Measurements from ENCODE around the gene TENM4.

TENM4 gene

GRCh38 chr11:79117488-79117887 lies 323.3 kb downstream of the TENM4 start:
- no peak for TF ChIP-seq CTCF (IDR thresholded peaks at IDR 0.05; ENCODE audit: borderline replicate concordance, insufficient read depth, low read depth, low read length)
- no peak overlapping the region for H3K4me3 ChIP-seq (ENCODE audit: low read depth, low read length)

GRCh38 chr11:79116600-79116999 lies 324.2 kb downstream of the TENM4 start:
- no peak for TF ChIP-seq CTCF (IDR thresholded peaks at IDR 0.05; ENCODE audit: borderline replicate concordance, insufficient read depth, low read depth, low read length)
- H3K4me3 ChIP-seq (ENCODE audit: low read depth, low read length), result no peak overlapping the region

- TF ChIP-seq CTCF (IDR thresholded peaks at IDR 0.05; ENCODE audit: borderline replicate concordance, insufficient read depth, low read depth, low read length), result no peak
- no peak overlapping the region for H3K4me3 ChIP-seq (ENCODE audit: low read depth, low read length)
These were observed 327.7 kb downstream of the TENM4 start for GRCh38 chr11:79113054-79113690.

- no peak overlapping the region for H3K4me3 ChIP-seq (ENCODE audit: low read depth, low read length)
- TF ChIP-seq CTCF (IDR thresholded peaks at IDR 0.05; ENCODE audit: borderline replicate concordance, insufficient read depth, low read depth, low read length), result no peak
These were observed 330.0 kb downstream of the TENM4 start for GRCh38 chr11:79110796-79111195.

- H3K4me3 ChIP-seq (ENCODE audit: low read depth, low read length), result no peak overlapping the region
- TF ChIP-seq CTCF (IDR thresholded peaks at IDR 0.05; ENCODE audit: borderline replicate concordance, insufficient read depth, low read depth, low read length), result no peak
These were observed 330.5 kb downstream of the TENM4 start for GRCh38 chr11:79110321-79110720.

GRCh38 chr11:79108851-79109250 lies 332.0 kb downstream of the TENM4 start:
- H3K4me3 ChIP-seq (ENCODE audit: low read depth, low read length), result no peak overlapping the region
- TF ChIP-seq CTCF (IDR thresholded peaks at IDR 0.05; ENCODE audit: borderline replicate concordance, insufficient read depth, low read depth, low read length), result no peak

GRCh38 chr11:79102840-79103239 lies 338.0 kb downstream of the TENM4 start:
- TF ChIP-seq CTCF (IDR thresholded peaks at IDR 0.05; ENCODE audit: borderline replicate concordance, insufficient read depth, low read depth, low read length), result no peak

More at GRCh38 chr11:79102840-79103239, 338.0 kb downstream of the TENM4 start:
- H3K4me3 ChIP-seq (ENCODE audit: low read depth, low read length), result no peak overlapping the region

Measured in GM12875 (cell line).